Measurements from ENCODE around the gene SDK2. TPM values are rescaled to one million over a fixed set of nuclear protein-coding genes. Genes with fewer than 3 reads are reported as not detected.

The SDK2 gene
- total RNA-seq, 1 donor from 2014 or later = 11.0 TPM

- Histone ChIP-seq H3K4me1 (ENCODE audit: control insufficient read depth in 3 of 3, insufficient read depth in 3 of 3, low read length in 3 of 3) (no peaks in the 10 kb centered on the region), H3K4me3 (ENCODE audit: low read length in 3 of 3) (no peak overlapping the region), H3K9me3 (ENCODE audit: control insufficient read depth in 3 of 3, low read length in 3 of 3) (no peaks in the 10 kb centered on the region), H3K9ac (ENCODE audit: low read depth in 1 of 3, low read length in 3 of 3) (no peak overlapping the region), H3K27me3 (ENCODE audit: control insufficient read depth in 3 of 3, insufficient read depth in 3 of 3, low read length in 3 of 3) (no peaks in the 10 kb centered on the region), H3K27ac (ENCODE audit: low read depth, low read length) (no peak overlapping the region), H3K36me3 (ENCODE audit: control insufficient read depth in 3 of 3, insufficient read depth in 3 of 3, low read length in 3 of 3) (no peaks in the 10 kb centered on the region)
Observed at GRCh38 chr17:73447319-73447718, 196.9 kb downstream of the SDK2 start.

DNA sequence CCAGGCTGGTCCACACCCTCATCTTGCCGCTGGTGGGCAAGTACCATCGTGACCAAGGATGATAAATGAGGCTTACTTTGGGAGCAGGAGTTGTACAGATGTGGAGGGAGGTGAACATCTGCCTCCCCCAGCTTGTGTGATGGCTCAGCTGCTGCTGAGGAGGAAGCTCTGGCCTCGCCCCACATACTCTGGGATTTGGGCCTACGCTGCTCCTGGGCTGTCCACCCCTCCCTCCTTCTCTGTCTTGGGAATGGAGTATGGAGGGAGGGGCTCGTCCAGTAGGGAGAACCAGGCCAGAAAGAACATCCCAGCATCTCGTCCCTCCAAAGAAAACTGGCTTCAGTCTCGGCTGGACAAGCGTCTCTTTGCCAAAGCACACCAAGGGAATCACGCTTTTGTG, 197.6 kb downstream of the SDK2 start:
- Histone ChIP-seq H3K27ac (ENCODE audit: low read depth, low read length) (no peak overlapping the region), H3K36me3 (ENCODE audit: control insufficient read depth in 3 of 3, insufficient read depth in 3 of 3, low read length in 3 of 3) (no peaks in the 10 kb centered on the region), H3K4me3 (ENCODE audit: low read length in 3 of 3) (no peak overlapping the region), H3K9me3 (ENCODE audit: control insufficient read depth in 3 of 3, low read length in 3 of 3) (no peaks in the 10 kb centered on the region), H3K9ac (ENCODE audit: low read depth in 1 of 3, low read length in 3 of 3) (no peak overlapping the region), H3K27me3 (ENCODE audit: control insufficient read depth in 3 of 3, insufficient read depth in 3 of 3, low read length in 3 of 3) (no peaks in the 10 kb centered on the region), H3K4me1 (ENCODE audit: control insufficient read depth in 3 of 3, insufficient read depth in 3 of 3, low read length in 3 of 3) (no peaks in the 10 kb centered on the region)

DNA sequence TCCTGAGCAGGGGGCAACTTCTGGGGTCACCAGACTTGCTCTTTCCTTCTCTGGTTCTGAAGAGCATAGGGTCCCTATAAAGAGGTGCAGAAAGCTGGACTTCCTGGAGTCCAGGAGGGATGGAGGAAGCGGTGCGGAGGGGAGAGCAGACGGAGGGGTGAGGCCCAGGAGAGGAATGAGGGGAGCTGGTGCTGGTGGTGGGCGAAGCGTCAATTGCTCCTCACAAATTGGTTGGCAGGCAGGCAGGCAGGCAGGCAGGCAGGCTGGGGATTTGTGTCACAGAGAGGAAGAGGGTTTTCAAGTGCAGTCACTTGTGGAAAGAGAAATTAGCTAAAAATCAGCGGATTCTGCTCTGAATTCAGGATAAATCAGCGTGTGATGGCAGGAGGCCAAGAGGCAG, 198.8 kb downstream of the SDK2 start:
- H3K9me3 ChIP-seq (ENCODE audit: control insufficient read depth in 3 of 3, low read length in 3 of 3) = no peaks in the 10 kb centered on the region
- H3K27ac ChIP-seq (ENCODE audit: low read depth, low read length) = no peak overlapping the region
- H3K27me3 ChIP-seq (ENCODE audit: control insufficient read depth in 3 of 3, insufficient read depth in 3 of 3, low read length in 3 of 3) = no peaks in the 10 kb centered on the region
- no peak overlapping the region for H3K4me3 ChIP-seq (ENCODE audit: low read length in 3 of 3)
- H3K9ac ChIP-seq (ENCODE audit: low read depth in 1 of 3, low read length in 3 of 3) = no peak overlapping the region
- H3K36me3 ChIP-seq (ENCODE audit: control insufficient read depth in 3 of 3, insufficient read depth in 3 of 3, low read length in 3 of 3) = no peaks in the 10 kb centered on the region
- no peaks in the 10 kb centered on the region for H3K4me1 ChIP-seq (ENCODE audit: control insufficient read depth in 3 of 3, insufficient read depth in 3 of 3, low read length in 3 of 3)

- H3K4me3 ChIP-seq (ENCODE audit: low read length in 3 of 3) = no peak overlapping the region
- H3K27ac ChIP-seq (ENCODE audit: low read depth, low read length) = no peak overlapping the region
- no peaks in the 10 kb centered on the region for H3K9me3 ChIP-seq (ENCODE audit: control insufficient read depth in 3 of 3, low read length in 3 of 3)
- no peak overlapping the region for H3K9ac ChIP-seq (ENCODE audit: low read depth in 1 of 3, low read length in 3 of 3)
- no peaks in the 10 kb centered on the region for H3K27me3 ChIP-seq (ENCODE audit: control insufficient read depth in 3 of 3, insufficient read depth in 3 of 3, low read length in 3 of 3)
- no peaks in the 10 kb centered on the region for H3K4me1 ChIP-seq (ENCODE audit: control insufficient read depth in 3 of 3, insufficient read depth in 3 of 3, low read length in 3 of 3)
- H3K36me3 ChIP-seq (ENCODE audit: control insufficient read depth in 3 of 3, insufficient read depth in 3 of 3, low read length in 3 of 3) = no peaks in the 10 kb centered on the region
Observed at GRCh38 chr17:73444021-73444420, 200.2 kb downstream of the SDK2 start.

DNA sequence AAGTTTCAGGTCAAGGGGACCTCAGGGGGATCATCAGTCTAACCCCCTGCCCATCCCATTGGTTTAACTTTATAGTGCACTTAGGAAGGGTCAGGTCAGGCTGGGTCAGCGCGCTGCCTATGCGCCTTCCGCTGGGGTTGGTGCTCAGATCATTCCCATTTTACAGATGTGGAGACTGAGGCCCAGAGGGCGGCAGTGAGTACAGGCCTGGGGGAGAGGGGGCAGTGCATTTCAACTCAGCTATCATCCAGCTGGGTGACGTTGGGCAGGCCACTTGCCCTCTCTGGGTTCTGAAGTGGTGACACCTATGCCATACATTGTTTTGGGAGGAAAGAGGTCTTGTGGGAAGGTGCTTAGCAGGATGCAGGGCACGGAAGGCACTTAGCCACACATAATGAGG, 204.6 kb downstream of the SDK2 start:
- Histone ChIP-seq H3K9ac (ENCODE audit: low read depth in 1 of 3, low read length in 3 of 3) (no peak overlapping the region), H3K9me3 (ENCODE audit: control insufficient read depth in 3 of 3, low read length in 3 of 3) (no peaks in the 10 kb centered on the region), H3K36me3 (ENCODE audit: control insufficient read depth in 3 of 3, insufficient read depth in 3 of 3, low read length in 3 of 3) (no peaks in the 10 kb centered on the region), H3K27ac (ENCODE audit: low read depth, low read length) (no peak overlapping the region), H3K4me1 (ENCODE audit: control insufficient read depth in 3 of 3, insufficient read depth in 3 of 3, low read length in 3 of 3) (no peaks in the 10 kb centered on the region), H3K27me3 (ENCODE audit: control insufficient read depth in 3 of 3, insufficient read depth in 3 of 3, low read length in 3 of 3) (peaks cover 0 to 3% (median 0%) of the 10 kb centered on the region in 3 donors), H3K4me3 (ENCODE audit: low read length in 3 of 3) (no peak overlapping the region)

DNA sequence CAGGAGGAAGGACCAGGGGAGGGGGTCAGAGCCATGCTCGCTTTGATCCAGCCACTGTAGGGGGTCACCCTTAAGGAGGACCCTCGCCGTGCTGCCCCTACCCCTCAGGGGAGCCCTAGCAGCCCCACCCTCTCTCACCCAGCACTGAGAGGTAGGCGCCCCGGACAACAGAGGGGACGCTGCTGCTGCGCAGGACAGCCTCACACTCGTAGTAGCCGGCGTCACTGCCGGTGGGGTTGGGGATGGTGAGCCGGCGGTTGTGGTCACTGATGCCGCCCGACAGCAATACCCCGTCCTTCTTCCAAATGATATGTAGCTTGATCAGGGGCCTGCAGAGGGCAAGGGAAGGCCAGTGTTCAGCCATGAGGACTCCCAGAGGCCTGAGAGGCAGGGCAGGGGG, 206.4 kb downstream of the SDK2 start:
- Histone ChIP-seq H3K27ac (ENCODE audit: low read depth, low read length) (no peak overlapping the region), H3K9me3 (ENCODE audit: control insufficient read depth in 3 of 3, low read length in 3 of 3) (no peaks in the 10 kb centered on the region), H3K27me3 (ENCODE audit: control insufficient read depth in 3 of 3, insufficient read depth in 3 of 3, low read length in 3 of 3) (peaks cover 0 to 3% (median 0%) of the 10 kb centered on the region in 3 donors), H3K36me3 (ENCODE audit: control insufficient read depth in 3 of 3, insufficient read depth in 3 of 3, low read length in 3 of 3) (no peaks in the 10 kb centered on the region), H3K9ac (ENCODE audit: low read depth in 1 of 3, low read length in 3 of 3) (no peak overlapping the region), H3K4me3 (ENCODE audit: low read length in 3 of 3) (no peak overlapping the region), H3K4me1 (ENCODE audit: control insufficient read depth in 3 of 3, insufficient read depth in 3 of 3, low read length in 3 of 3) (no peaks in the 10 kb centered on the region)

DNA sequence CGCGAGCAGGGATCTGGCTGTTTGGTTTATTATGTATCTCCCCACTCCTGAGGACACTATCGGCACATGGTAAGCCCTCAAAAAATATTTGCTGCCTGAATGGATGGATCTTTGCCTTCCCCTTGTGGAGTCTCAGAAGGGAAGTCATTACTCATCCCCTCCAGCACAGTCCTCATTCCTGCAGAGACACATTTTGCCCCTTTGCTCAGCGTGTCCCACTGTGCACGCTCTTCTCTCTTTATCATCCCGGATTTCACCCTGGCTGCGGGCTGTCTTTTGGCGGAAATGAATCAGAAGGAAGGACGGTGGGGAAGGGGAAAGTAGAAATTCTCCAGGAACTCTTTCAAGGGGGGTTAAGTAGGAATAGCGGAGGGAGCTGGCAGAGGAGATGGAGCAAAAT, 207.3 kb downstream of the SDK2 start:
- no peaks in the 10 kb centered on the region for H3K9me3 ChIP-seq (ENCODE audit: control insufficient read depth in 3 of 3, low read length in 3 of 3)
- no peaks in the 10 kb centered on the region for H3K36me3 ChIP-seq (ENCODE audit: control insufficient read depth in 3 of 3, insufficient read depth in 3 of 3, low read length in 3 of 3)
- no peak overlapping the region for H3K27ac ChIP-seq (ENCODE audit: low read depth, low read length)

GRCh38 chr17:73435412-73435811, 208.8 kb downstream of the SDK2 start:
- Histone ChIP-seq H3K4me3 (ENCODE audit: low read length in 3 of 3) (no peak overlapping the region), H3K9me3 (ENCODE audit: control insufficient read depth in 3 of 3, low read length in 3 of 3) (no peaks in the 10 kb centered on the region), H3K27me3 (ENCODE audit: control insufficient read depth in 3 of 3, insufficient read depth in 3 of 3, low read length in 3 of 3) (peaks cover 0 to 11% (median 7%) of the 10 kb centered on the region in 3 donors), H3K9ac (ENCODE audit: low read depth in 1 of 3, low read length in 3 of 3) (no peak overlapping the region), H3K27ac (ENCODE audit: low read depth, low read length) (no peak overlapping the region), H3K4me1 (ENCODE audit: control insufficient read depth in 3 of 3, insufficient read depth in 3 of 3, low read length in 3 of 3) (no peaks in the 10 kb centered on the region), H3K36me3 (ENCODE audit: control insufficient read depth in 3 of 3, insufficient read depth in 3 of 3, low read length in 3 of 3) (no peaks in the 10 kb centered on the region)

More for the DNA sequence above, 207.3 kb downstream of the SDK2 start:
- Histone ChIP-seq H3K27me3 (ENCODE audit: control insufficient read depth in 3 of 3, insufficient read depth in 3 of 3, low read length in 3 of 3) (peaks cover 0 to 3% (median 3%) of the 10 kb centered on the region in 3 donors), H3K9ac (ENCODE audit: low read depth in 1 of 3, low read length in 3 of 3) (no peak overlapping the region), H3K4me3 (ENCODE audit: low read length in 3 of 3) (no peak overlapping the region), H3K4me1 (ENCODE audit: control insufficient read depth in 3 of 3, insufficient read depth in 3 of 3, low read length in 3 of 3) (no peaks in the 10 kb centered on the region)

GRCh38 chr17:73434154-73434553, 210.1 kb downstream of the SDK2 start:
- Histone ChIP-seq H3K9ac (ENCODE audit: low read depth in 1 of 3, low read length in 3 of 3) (no peak overlapping the region), H3K9me3 (ENCODE audit: control insufficient read depth in 3 of 3, low read length in 3 of 3) (no peaks in the 10 kb centered on the region), H3K27ac (ENCODE audit: low read depth, low read length) (no peak overlapping the region), H3K4me1 (ENCODE audit: control insufficient read depth in 3 of 3, insufficient read depth in 3 of 3, low read length in 3 of 3) (peaks cover 0 to 4% (median 4%) of the 10 kb centered on the region in 3 donors), H3K27me3 (ENCODE audit: control insufficient read depth in 3 of 3, insufficient read depth in 3 of 3, low read length in 3 of 3) (peaks cover 0 to 14% (median 7%) of the 10 kb centered on the region in 3 donors), H3K4me3 (ENCODE audit: low read length in 3 of 3) (no peak overlapping the region), H3K36me3 (ENCODE audit: control insufficient read depth in 3 of 3, insufficient read depth in 3 of 3, low read length in 3 of 3) (no peaks in the 10 kb centered on the region)

DNA sequence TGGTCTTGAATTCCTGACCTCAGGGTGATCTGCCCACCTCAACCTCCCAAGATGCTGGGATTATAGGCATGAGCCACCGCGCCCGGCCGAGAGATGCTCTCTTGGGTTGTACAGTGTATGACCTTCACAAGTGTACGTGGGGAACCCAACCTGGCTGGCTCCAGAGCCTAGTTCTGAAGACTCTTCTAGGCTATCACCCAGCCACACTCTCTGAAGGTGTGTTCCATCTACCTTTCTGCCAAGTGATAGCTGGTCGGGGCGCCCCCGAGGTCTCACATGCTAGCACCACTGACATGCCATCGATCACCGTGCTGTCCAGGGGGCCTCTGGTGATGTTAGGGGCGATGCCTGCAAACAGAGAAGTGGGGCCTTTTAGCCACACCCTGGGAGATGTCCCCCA, 210.7 kb downstream of the SDK2 start:
- Histone ChIP-seq H3K27me3 (ENCODE audit: control insufficient read depth in 3 of 3, insufficient read depth in 3 of 3, low read length in 3 of 3) (peaks cover 0 to 14% (median 7%) of the 10 kb centered on the region in 3 donors), H3K4me3 (ENCODE audit: low read length in 3 of 3) (no peak overlapping the region), H3K36me3 (ENCODE audit: control insufficient read depth in 3 of 3, insufficient read depth in 3 of 3, low read length in 3 of 3) (no peaks in the 10 kb centered on the region), H3K4me1 (ENCODE audit: control insufficient read depth in 3 of 3, insufficient read depth in 3 of 3, low read length in 3 of 3) (peaks cover 0 to 4% (median 4%) of the 10 kb centered on the region in 3 donors), H3K9ac (ENCODE audit: low read depth in 1 of 3, low read length in 3 of 3) (no peak overlapping the region), H3K27ac (ENCODE audit: low read depth, low read length) (no peak overlapping the region), H3K9me3 (ENCODE audit: control insufficient read depth in 3 of 3, low read length in 3 of 3) (no peaks in the 10 kb centered on the region)

Measured in skeletal muscle tissue (tissue), 4 donors.